Measurements from ENCODE around the gene ROS1.
"Not testable (repeated sequence)": the region's sequence is repeated elsewhere in the genome, so short reads cannot be mapped to it uniquely, and the experiment has no call there.

Gene ROS1

DNA sequence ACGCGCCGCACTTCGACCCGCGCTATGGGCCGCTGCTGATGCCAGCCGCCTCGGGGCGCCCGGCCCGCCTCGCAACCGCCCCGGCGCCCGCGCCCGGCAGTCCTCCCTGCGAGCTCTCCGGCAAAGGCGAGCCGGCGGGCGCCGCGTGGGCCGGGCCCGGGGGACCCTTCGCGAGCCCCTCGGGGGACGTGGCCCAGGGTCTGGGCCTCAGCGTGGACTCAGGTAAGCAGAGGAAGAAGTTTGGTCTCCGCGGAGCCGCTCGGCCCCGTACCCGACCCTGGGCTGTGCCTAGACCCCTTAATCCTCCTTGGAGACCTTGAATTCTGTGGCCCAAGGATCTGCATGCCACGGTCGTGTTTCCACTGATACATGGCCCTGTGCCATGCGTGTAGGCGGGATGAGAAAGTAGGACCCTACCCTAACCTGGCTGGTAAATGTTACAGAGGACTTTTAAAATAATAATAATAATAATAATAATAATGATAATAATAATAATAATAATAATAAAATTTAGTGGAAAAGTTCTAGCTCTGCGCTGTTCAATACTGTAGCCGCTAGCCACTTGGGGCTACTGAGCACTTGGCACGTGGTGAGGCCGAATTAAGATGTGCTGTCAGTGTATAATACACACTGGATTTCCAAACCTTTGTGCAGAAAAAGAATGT lies 154.8 kb downstream of the ROS1 start:
- in situ Hi-C loops (cut with MboI; ENCODE audit: low sequenced_read_pairs): no loop called here

DNA sequence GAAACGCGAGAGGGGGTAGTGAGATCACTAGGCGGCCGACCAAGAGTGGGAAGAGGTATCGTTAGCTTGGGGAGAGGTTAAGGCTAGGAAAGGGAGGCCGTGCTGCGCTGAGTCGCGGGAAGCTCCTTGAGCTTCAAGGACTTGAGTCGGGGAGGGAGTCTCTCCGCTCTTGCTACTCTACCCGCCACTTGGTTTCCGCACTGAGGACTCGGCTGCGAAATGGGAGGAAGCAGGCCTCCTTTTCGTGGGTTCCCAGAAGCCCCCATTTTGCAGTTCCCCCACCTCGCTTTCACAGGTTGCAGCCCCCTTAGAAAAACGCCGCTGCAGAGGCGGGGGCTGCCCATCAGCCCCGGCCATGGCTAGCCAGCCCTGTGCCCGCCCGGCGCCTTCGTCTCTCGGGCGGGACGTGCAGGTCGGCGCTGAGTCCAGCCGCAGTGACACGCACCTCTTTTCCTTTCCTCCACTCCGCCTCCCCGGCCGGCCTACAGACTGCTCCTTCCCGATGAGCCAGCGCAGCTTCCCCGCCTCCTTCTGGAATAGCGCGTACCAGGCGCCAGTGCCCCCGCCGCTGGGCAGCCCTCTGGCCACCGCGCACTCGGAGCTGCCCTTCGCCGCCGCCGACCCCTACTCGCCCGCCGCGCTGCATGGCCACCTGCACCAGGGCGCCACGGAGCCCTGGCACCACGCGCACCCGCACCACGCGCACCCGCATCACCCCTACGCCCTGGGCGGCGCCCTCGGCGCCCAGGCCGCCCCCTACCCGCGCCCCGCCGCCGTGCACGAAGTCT lies 155.5 kb downstream of the ROS1 start:
- in situ Hi-C loops (cut with MboI; ENCODE audit: low sequenced_read_pairs): no loop called here

DNA sequence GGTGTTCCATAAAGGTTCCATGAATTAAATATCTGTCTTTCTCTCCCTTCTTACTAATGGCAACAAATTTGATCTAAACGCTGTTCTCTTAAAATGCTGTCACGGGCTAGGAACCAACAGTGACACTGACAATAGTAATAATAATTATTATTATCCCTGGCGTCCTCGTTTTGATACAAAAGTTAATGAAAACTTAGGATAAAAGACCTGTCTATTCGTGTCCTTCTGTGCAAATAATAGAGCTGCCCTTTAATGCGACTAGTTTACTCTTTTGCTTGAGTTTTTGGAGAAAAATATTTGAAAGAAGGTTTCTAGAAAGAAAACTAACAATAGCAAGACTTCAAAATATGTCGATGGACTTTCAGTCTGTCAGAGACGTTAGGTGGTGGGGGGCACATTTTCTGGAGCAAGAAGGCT lies 156.1 kb downstream of the ROS1 start:
- in situ Hi-C loops (cut with MboI; ENCODE audit: low sequenced_read_pairs): no loop called here

GRCh38 chr6:117268924-117269323 lies 156.8 kb downstream of the ROS1 start:
- in situ Hi-C loops (cut with MboI; ENCODE audit: low sequenced_read_pairs): no loop called here

- in situ Hi-C loops (cut with MboI; ENCODE audit: low sequenced_read_pairs): no loop called here
Measured at GRCh38 chr6:117267766-117268534, 157.8 kb downstream of the ROS1 start.

DNA sequence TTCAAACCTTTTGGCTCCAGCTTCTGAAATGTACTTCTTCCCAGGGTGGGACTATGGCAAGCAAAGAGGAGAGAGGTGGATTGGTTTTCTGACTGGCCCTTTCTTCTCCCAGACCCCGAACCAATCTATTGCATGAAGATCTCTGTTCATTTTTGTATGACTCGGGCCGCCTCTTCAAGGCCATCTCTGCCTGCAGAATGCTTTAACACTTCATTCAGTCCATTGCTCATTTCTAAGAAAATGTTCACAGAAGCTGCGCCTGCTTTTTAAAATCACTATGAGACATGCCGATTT lies 158.7 kb downstream of the ROS1 start:
- in situ Hi-C loops (cut with MboI; ENCODE audit: low sequenced_read_pairs): no loop called here

- in situ Hi-C loops (cut with MboI; ENCODE audit: low sequenced_read_pairs): no loop called here
Measured at GRCh38 chr6:117266257-117267053, 159.3 kb downstream of the ROS1 start.

DNA sequence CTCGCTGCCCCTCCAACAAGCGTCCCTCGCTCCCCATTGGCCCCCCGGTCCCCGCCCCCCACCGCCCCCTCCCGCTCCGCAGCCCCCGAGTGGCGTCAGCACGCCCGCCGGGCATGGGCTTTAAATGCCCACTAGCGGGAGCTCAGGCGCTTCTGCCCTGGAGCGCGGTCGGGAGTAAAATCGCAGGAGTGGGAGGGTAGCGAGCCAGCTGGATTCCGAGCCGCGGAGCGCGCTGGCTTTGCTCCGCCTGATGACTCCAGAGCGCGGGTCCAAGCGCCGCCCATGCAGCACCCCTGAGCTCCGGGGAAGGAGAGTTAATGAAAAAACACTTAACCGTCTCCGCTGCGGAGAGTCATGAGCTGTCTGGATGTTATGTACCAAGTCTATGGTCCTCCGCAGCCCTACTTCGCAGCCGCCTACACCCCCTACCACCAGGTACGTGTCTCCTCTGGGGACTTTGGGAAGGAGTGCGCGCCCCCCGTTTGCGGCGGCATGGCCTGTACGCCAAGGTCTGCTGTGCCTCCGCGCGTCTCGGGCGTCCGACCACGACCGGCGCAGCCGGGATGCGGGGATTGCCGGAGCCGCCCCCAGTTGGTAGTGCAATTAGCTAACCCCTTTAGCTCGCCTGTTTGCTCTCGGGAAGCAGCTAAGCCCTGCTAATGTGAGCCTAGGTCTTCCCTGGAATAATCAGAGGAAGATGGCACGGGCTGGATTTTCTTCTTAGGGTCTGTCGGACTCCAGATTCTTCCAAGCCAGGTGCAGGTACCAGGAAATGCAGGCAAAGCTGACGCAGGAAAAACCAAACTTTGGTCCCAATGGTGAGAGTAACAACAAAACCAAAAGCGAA lies 160.1 kb downstream of the ROS1 start, which contains the start of gene VGLL2:
VGLL2 (plus strand) TSS at position 149 of the 847 bp plus-strand sequence; CDS start at position 355, 206 bp downstream.
- in situ Hi-C loops (cut with MboI; ENCODE audit: low sequenced_read_pairs): no loop called here

- in situ Hi-C loops (cut with MboI; ENCODE audit: low sequenced_read_pairs): no loop called here
Measured at GRCh38 chr6:117264692-117265409, 160.9 kb downstream of the ROS1 start.

DNA sequence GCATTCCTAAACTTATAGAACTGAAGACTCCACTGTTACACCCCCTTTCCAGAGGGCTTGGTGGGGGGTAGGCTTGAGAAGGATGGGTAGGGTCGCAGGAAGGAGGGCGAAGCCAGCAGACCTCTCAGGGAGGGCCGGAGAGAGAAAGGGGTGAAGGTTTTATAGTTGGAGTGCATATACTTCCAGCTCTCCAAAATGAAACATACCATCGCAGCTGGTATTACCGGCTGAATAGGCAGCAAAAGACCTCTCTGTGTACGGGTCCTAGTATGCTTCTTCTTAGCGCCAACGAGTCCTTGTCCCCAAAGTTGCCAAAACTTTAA lies 161.4 kb downstream of the ROS1 start:
- in situ Hi-C loops (cut with MboI; ENCODE audit: low sequenced_read_pairs): no loop called here

DNA sequence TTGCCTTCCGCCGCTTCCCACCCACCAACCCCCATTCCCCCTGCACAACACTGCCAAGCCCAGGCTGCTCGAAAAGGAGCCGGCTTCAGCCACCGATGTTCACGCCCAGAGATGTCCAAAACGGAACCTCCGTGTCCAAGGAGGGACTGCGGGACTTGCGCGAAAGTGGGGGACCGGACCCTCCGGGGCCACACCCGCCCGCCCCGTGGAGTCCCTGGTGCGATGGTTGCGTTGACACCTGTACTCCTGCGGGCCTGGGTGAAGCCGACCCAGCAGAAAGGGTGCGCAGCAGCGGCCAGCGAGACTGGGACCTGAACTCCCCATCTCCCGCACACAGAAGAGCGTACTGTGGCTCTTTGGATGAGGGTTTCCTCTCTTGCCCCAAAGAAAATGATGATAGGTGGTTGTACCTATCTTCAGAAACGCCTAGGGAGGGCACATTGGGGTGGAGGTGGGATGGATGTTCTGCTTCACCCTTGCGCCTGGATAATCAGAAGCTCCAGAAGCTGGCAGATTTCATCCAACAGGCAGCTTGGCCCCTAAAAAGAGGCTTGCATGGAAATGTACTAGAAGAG lies 162.3 kb downstream of the ROS1 start:
- in situ Hi-C loops (cut with MboI; ENCODE audit: low sequenced_read_pairs): no loop called here

- in situ Hi-C loops (cut with MboI; ENCODE audit: low sequenced_read_pairs): no loop called here
Measured at GRCh38 chr6:117262799-117263198, 162.9 kb downstream of the ROS1 start.

DNA sequence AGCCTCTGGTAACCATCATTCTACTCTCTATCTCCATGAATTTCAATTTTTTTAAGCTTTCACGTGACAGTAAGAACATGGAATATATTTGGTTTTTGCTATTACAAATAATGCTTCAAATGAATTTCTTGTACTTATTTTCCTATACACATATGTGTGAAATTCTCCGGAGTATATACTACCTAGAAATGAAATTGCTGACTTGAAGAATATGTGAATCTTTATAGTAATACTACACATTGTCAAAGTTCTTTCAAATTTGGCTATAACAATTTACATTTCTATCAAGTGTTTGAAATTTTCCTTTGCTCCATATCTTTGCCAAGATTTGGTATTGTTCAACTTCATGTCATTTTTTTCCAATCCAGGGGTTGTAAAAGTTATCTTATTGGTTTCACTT lies 172.0 kb downstream of the ROS1 start:
- in situ Hi-C loops (cut with MboI; ENCODE audit: low sequenced_read_pairs): no loop called here

GRCh38 chr6:117244979-117245378 lies 180.8 kb downstream of the ROS1 start:
- in situ Hi-C loops (cut with MboI; ENCODE audit: low sequenced_read_pairs): not testable (repeated sequence)

DNA sequence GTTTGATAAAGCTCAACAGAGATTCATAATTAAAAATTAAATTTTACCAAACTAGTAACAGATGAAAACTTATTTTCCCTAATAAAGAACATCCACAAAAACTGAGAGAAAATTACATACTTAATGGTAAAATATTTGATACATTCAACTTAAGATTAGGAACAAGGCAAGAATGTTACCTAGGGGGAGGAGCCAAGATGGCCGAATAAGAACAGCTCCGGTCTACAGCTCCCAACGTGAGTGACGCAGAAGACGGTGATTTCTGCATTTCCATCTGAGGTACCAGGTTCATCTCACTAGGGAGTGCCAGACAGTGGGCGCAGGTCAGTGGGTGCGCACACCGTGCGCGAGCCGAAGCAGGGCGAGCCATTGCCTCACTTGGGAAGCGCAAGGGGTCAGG lies 181.2 kb downstream of the ROS1 start:
- in situ Hi-C loops (cut with MboI; ENCODE audit: low sequenced_read_pairs): not testable (repeated sequence)
